ENCODE results near the gene SH3RF3.

DNA sequence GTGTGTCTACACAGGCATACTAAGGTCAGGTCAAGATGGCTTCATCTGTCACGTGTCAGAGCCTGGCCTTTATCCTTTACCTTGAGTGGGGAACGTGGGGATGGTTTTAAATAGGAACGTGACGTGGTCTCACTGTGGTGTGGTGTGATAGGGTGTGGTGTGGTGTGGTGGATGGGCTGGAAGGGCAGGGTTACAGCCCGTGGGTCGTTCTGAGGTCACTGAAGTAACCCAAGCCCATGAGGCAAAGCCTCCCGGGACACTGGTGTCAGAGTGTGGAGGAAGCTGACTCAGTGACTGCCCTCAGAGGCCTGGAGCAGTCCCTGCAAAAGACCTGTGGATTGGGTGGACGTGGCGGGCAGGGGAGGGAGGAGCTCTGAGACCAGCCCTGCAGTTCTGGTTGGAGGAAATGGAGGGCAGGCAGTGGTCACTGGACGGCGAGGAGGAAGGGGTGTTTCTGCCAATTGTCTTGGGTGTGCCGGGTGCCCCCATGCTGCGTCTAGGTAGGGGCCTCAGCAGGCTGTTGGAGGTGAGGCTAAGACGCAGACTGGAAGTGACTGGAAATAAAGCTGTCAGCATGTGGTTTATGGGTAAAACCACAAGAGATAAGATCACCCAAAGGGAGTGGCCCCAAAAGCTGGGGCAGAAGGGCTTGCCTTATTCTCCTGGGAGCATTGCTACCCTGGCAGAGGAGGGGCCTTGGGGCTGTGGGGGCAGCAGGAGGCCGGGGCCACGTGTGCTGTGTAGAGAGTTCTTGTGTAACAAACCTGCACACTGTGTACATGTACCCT lies 84.8 kb downstream of the SH3RF3 start:
- TF ChIP-seq, protein P1, sequence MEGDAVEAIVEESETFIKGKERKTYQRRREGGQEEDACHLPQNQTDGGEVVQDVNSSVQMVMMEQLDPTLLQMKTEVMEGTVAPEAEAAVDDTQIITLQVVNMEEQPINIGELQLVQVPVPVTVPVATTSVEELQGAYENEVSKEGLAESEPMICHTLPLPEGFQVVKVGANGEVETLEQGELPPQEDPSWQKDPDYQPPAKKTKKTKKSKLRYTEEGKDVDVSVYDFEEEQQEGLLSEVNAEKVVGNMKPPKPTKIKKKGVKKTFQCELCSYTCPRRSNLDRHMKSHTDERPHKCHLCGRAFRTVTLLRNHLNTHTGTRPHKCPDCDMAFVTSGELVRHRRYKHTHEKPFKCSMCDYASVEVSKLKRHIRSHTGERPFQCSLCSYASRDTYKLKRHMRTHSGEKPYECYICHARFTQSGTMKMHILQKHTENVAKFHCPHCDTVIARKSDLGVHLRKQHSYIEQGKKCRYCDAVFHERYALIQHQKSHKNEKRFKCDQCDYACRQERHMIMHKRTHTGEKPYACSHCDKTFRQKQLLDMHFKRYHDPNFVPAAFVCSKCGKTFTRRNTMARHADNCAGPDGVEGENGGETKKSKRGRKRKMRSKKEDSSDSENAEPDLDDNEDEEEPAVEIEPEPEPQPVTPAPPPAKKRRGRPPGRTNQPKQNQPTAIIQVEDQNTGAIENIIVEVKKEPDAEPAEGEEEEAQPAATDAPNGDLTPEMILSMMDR (IDR thresholded peaks at IDR 0.05): no peak
- TF ChIP-seq POLR2AphosphoS5 (IDR thresholded peaks at IDR 0.05; ENCODE audit: insufficient read depth in 1 of 2, low read depth in 1 of 2): no peak
- TF ChIP-seq POLR2A (IDR thresholded peaks at IDR 0.05): no peak

Data from vagina (tissue), 2 donors.